ENCODE measurements around the gene TMC8.

GRCh38 chr17:78127888-78128550, 2.6 kb upstream of the TMC8 start:
- no peak for TF ChIP-seq CTCF (IDR thresholded peaks at IDR 0.05; ENCODE audit: extremely low read depth in 1 of 2, insufficient read depth in 1 of 2, low read depth in 1 of 2, low read length in 2 of 2)
- TF ChIP-seq POLR2A (IDR thresholded peaks at IDR 0.05; ENCODE audit: low read depth, low read length): no peak
- no peak for TF ChIP-seq MAX (IDR thresholded peaks at IDR 0.05; ENCODE audit: insufficient read depth, insufficient read length)
- TF ChIP-seq FOS (IDR thresholded peaks at IDR 0.05; ENCODE audit: borderline replicate concordance, insufficient read depth, low read length): no peak
- no peak for TF ChIP-seq EZH2 (IDR thresholded peaks at IDR 0.05; ENCODE audit: borderline replicate concordance, low read depth, low read length, severe bottlenecking)
- TF ChIP-seq POLR2AphosphoS5 (IDR thresholded peaks at IDR 0.05; ENCODE audit: insufficient read depth, low read depth, low read length): no peak
- TF ChIP-seq JUN (IDR thresholded peaks at IDR 0.05; ENCODE audit: borderline replicate concordance, insufficient read depth, insufficient read length, low read depth): no peak
- no peak for TF ChIP-seq MYC (IDR thresholded peaks at IDR 0.05; ENCODE audit: low read depth, low read length)
